HCT116 (cell line): ENCODE measurements around the gene NSUN2.

ENCODE experiments used
- EGR1 ChIP-seq: IDR thresholded peaks from 2 replicates; pipeline ENCODE4 v1.6.1; 2012; ENCODE audit warnings: low read depth
- ELF1 ChIP-seq: IDR thresholded peaks from 2 replicates; pipeline ENCODE4 v1.6.1; 2012; ENCODE audit warnings: low read depth, borderline replicate concordance
- EZH2 ChIP-seq: fragments of 200-600 bp; sonication (generic); IDR thresholded peaks from 2 replicates; pipeline ENCODE4 v1.6.1; 2017; ENCODE audit warnings: antibody characterized with exemption, mixed run types
- POLR2A ChIP-seq: IDR thresholded peaks from 2 replicates; pipeline ENCODE4 v1.7.0; 2011; ENCODE audit warnings: borderline replicate concordance; ENCODE audit not compliant: insufficient read depth, insufficient read length; ENCODE audit errors: extremely low read depth
- POLR2AphosphoS5 ChIP-seq: IDR thresholded peaks from 2 replicates; pipeline ENCODE4 v1.6.1; 2011; ENCODE audit warnings: mild to moderate bottlenecking, low read depth, low read length, moderate library complexity
- SIN3A ChIP-seq: IDR thresholded peaks from 2 replicates; pipeline ENCODE4 v1.6.1; 2012; ENCODE audit warnings: low read depth
- TCF7L2 ChIP-seq: IDR thresholded peaks from 2 replicates; pipeline ENCODE4 v1.7.0; 2011; ENCODE audit warnings: borderline replicate concordance, inconsistent platforms; ENCODE audit not compliant: insufficient read depth, insufficient read length; ENCODE audit errors: extremely low read depth
- ZBTB33 ChIP-seq: IDR thresholded peaks from 2 replicates; pipeline ENCODE4 v1.6.1; 2011; ENCODE audit warnings: mild to moderate bottlenecking, low read length, moderate library complexity; ENCODE audit not compliant: insufficient replicate concordance; ENCODE audit errors: extremely low read depth
- ZNF274 ChIP-seq: fragments of 200-500 bp; sonication (Bioruptor generic); IDR thresholded peaks from 2 replicates; pipeline ENCODE4 v1.6.1; 2014; ENCODE audit warnings: mild to moderate bottlenecking, low read depth, low read length, inconsistent platforms
- TF ChIP-seq, protein P1 (sequence below), 3 experiments: fragments of 200-600 bp in 1 of 3; sonication (generic) in 1 of 3; IDR thresholded peaks in 2 of 3; conservative IDR thresholded peaks in 1 of 3; 2 replicates each; pipeline ENCODE4 v1.5.1; 2012 to 2017; ENCODE audit warnings: low read depth in 2 of 3, low read length in 2 of 3, antibody characterized with exemption in 1 of 3, borderline replicate concordance in 1 of 3, control low read depth in 1 of 3, mild to moderate bottlenecking in 1 of 3, mixed read lengths in 1 of 3, mixed run types in 1 of 3, moderate library complexity in 1 of 3; ENCODE audit not compliant: insufficient read depth in 1 of 3
- TF ChIP-seq, protein P2 (sequence below): IDR thresholded peaks from 2 replicates; pipeline ENCODE4 v1.6.1; 2012; ENCODE audit warnings: low read depth

GRCh38 chr5:6642655-6643054 is 9.8 kb upstream of the NSUN2 start:
- TF ChIP-seq, protein P1, sequence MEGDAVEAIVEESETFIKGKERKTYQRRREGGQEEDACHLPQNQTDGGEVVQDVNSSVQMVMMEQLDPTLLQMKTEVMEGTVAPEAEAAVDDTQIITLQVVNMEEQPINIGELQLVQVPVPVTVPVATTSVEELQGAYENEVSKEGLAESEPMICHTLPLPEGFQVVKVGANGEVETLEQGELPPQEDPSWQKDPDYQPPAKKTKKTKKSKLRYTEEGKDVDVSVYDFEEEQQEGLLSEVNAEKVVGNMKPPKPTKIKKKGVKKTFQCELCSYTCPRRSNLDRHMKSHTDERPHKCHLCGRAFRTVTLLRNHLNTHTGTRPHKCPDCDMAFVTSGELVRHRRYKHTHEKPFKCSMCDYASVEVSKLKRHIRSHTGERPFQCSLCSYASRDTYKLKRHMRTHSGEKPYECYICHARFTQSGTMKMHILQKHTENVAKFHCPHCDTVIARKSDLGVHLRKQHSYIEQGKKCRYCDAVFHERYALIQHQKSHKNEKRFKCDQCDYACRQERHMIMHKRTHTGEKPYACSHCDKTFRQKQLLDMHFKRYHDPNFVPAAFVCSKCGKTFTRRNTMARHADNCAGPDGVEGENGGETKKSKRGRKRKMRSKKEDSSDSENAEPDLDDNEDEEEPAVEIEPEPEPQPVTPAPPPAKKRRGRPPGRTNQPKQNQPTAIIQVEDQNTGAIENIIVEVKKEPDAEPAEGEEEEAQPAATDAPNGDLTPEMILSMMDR (IDR thresholded peaks at IDR 0.05 in 2 of 3, conservative IDR thresholded peaks at IDR 0.05 in 1 of 3; ENCODE audit: borderline replicate concordance in 1 of 3, insufficient read depth in 1 of 3, low read depth in 2 of 3, low read length in 2 of 3), result no peak
- no peak for TF ChIP-seq ZNF274
- no peak for TF ChIP-seq POLR2AphosphoS5
- no peak for TF ChIP-seq ELF1
- TF ChIP-seq POLR2A, result no peak
- TF ChIP-seq, protein P2, sequence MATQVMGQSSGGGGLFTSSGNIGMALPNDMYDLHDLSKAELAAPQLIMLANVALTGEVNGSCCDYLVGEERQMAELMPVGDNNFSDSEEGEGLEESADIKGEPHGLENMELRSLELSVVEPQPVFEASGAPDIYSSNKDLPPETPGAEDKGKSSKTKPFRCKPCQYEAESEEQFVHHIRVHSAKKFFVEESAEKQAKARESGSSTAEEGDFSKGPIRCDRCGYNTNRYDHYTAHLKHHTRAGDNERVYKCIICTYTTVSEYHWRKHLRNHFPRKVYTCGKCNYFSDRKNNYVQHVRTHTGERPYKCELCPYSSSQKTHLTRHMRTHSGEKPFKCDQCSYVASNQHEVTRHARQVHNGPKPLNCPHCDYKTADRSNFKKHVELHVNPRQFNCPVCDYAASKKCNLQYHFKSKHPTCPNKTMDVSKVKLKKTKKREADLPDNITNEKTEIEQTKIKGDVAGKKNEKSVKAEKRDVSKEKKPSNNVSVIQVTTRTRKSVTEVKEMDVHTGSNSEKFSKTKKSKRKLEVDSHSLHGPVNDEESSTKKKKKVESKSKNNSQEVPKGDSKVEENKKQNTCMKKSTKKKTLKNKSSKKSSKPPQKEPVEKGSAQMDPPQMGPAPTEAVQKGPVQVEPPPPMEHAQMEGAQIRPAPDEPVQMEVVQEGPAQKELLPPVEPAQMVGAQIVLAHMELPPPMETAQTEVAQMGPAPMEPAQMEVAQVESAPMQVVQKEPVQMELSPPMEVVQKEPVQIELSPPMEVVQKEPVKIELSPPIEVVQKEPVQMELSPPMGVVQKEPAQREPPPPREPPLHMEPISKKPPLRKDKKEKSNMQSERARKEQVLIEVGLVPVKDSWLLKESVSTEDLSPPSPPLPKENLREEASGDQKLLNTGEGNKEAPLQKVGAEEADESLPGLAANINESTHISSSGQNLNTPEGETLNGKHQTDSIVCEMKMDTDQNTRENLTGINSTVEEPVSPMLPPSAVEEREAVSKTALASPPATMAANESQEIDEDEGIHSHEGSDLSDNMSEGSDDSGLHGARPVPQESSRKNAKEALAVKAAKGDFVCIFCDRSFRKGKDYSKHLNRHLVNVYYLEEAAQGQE, result no peak
- TF ChIP-seq EZH2, result no peak
- no peak for TF ChIP-seq ZBTB33
- no peak for TF ChIP-seq EGR1
- no peak for TF ChIP-seq SIN3A
- TF ChIP-seq TCF7L2, result no peak
